Pancreas (tissue), 10 donors: Measurements from ENCODE around the gene CIAO2A. TPM values are rescaled to one million over a fixed set of nuclear protein-coding genes. Genes with fewer than 3 reads are reported as not detected.
"Not testable (repeated sequence)": the region's sequence is repeated elsewhere in the genome, so short reads cannot be mapped to it uniquely, and the experiment has no call there.

Experiments
- ATAC-seq, 4 donors: fragments of 200-7000 bp; cut with Tn5 transposase; one replicate each; pipeline versions ENCODE4 v1.8.0 to v1.9.1; 2020; ENCODE audit warnings: mild to moderate bottlenecking in 4 of 4, moderate library complexity in 4 of 4
- DNase-seq, 6 donors: peaks; one replicate each; pipeline ENCODE4 v3.0.0-alpha.2; 2020
- FAIRE-seq: peaks from 2 replicates; lab custom pipeline; 2012; peaks lifted over from hg19 to GRCh38; lab: Jason Lieb, UNC
- H3K27ac ChIP-seq, 4 donors: fragments of 200-600 bp; sonication (generic); 1 replicate in 3 of 4; 2 replicates in 1 of 4; pipeline versions ENCODE4 v1.5.0 to v1.8.0; 2020
- H3K27me3 ChIP-seq, 4 donors: fragments of 200-600 bp; one replicate each; pipeline ENCODE4 v1.8.0; 2021
- H3K36me3 ChIP-seq, 3 donors: fragments of 200-600 bp; sonication (generic) in 1 of 3; one replicate each; pipeline versions ENCODE4 v1.5.0 to v1.8.0; 2020 to 2021
- H3K4me1 ChIP-seq, 3 donors: fragments of 200-600 bp; one replicate each; pipeline ENCODE4 v1.8.0; 2021
- H3K4me3 ChIP-seq, 4 donors: fragments of 200-600 bp; sonication (generic) in 2 of 4; one replicate each; pipeline versions ENCODE4 v1.5.0 to v1.8.0; 2020 to 2021
- H3K9me3 ChIP-seq, 4 donors: fragments of 200-600 bp; one replicate each; pipeline ENCODE4 v1.8.0; 2021
- WGBS, 2 donors: extraction: QIAGEN DNeasy Blood & Tissue Kit; methylation state at CpG; one replicate each; pipeline ENCODE4 v1.1.7; 2013; 5-methylcytosine and 5-hydroxymethylcytosine counted together
- intact Hi-C, 3 donors: fragments of 100-400 bp; cut with DNase I; formaldehyde crosslinking; loops; one replicate each; pipeline versions ENCODE4 v1.11.1 to v1.14.2; 2022
- polyA plus RNA-seq, 2 donors: library from polyadenylated mRNA; stranded (reverse); fragments of 200-250 nt; gene quantifications; one replicate each; pipeline ENCODE4 v1.2.3, GENCODE V29; 2013
- total RNA-seq, 6 donors: library from RNA; stranded (reverse); fragmentation: NEBNext Ultra II Directional in 4 of 6; extraction: Animal tissue kit (Norgen Biotek cat#: 25700) in 4 of 6; gene quantifications; one replicate each; pipeline versions ENCODE4 v1.2.1 to v1.2.4, GENCODE V29; 2021 to 2023
- TF ChIP-seq, protein P1 (sequence below), 4 donors: fragments of 200-600 bp; sonication (generic) in 3 of 4; IDR thresholded peaks; one replicate each; pipeline versions ENCODE4 v1.5.0 to v1.8.0; 2021; ENCODE audit warnings: antibody characterized with exemption in 4 of 4
- donor health status: healthy with polysubstance abuse.
- donor health status: DM: no; HTN: no; CAD: no; lungs with moderate emphysema.
- donor health status: DM: no; HTN: no; CAD: no.
- donor health status: control.
- donor health status: control.
- donor health status: Bipolar disorder and iron deficiency.
- donor health status: DM: yes; HTN: yes; CAD: no.
- donor health status: DM: no; HTN: no; CAD: no.
- donor health status: DM: no; HTN: no; CAD: no.
- donor health status: DM: yes; HTN: yes; CAD: no.

The CIAO2A gene
- total and polyA plus RNA-seq, 8 donors = 16.0 to 61.2 (median 31.6) TPM

DNA sequence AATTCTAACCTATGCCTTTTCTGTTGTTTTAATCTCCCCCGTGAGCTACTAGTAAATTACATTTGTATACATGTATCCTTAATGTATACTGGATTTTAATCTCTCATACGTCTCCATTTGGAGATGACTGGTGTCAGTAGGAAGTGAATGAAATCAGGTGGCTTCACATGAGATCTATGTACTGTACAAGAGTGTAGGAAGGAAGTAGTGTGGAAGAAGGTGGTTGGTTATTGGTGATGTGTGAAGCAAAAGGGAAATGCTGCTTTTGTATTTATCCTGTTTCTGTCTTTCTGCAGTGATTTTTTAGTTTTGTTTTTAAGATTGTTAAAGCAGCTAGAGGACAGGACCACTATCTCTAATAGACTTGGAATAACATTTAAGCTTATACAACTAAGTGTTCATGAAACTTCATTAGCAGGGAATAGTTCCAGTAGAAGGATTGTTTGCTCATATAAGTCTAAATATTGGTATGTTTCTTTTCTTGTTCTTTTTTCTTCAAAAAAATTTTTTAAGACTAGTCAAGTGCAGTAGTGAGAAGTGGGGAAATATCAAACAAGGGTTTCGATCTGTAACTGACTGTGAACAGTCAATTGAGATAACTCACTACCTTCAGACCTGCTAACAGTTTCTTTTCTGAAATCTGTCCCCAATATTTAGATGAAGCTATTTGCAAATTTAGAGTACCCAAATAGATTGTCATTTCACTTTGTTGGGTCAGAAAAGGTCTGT lies 17.5 kb upstream of the CIAO2A start:
- no peak overlapping the region for H3K4me3 ChIP-seq
- no peaks in the 10 kb centered on the region for H3K27me3 ChIP-seq
- TF ChIP-seq, protein P1, sequence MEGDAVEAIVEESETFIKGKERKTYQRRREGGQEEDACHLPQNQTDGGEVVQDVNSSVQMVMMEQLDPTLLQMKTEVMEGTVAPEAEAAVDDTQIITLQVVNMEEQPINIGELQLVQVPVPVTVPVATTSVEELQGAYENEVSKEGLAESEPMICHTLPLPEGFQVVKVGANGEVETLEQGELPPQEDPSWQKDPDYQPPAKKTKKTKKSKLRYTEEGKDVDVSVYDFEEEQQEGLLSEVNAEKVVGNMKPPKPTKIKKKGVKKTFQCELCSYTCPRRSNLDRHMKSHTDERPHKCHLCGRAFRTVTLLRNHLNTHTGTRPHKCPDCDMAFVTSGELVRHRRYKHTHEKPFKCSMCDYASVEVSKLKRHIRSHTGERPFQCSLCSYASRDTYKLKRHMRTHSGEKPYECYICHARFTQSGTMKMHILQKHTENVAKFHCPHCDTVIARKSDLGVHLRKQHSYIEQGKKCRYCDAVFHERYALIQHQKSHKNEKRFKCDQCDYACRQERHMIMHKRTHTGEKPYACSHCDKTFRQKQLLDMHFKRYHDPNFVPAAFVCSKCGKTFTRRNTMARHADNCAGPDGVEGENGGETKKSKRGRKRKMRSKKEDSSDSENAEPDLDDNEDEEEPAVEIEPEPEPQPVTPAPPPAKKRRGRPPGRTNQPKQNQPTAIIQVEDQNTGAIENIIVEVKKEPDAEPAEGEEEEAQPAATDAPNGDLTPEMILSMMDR (IDR thresholded peaks at IDR 0.05) = no peak
- H3K27ac ChIP-seq = no peak overlapping the region
- DNase-seq (no peak), ATAC-seq (peak in 2 of 4 donors; percentile 33 to 36), FAIRE-seq (no peak)
- H3K9me3 ChIP-seq = no peaks in the 10 kb centered on the region
- intact Hi-C loops = no loop called here
- 67 to 70% methylated on average over 3 of the region's 3 CpGs for WGBS, 2 donors
- peaks cover 6 to 30% (median 9%) of the 10 kb centered on the region in 3 donors for H3K4me1 ChIP-seq
- peaks cover 0 to 25% (median 5%) of the 10 kb centered on the region in 3 donors for H3K36me3 ChIP-seq

DNA sequence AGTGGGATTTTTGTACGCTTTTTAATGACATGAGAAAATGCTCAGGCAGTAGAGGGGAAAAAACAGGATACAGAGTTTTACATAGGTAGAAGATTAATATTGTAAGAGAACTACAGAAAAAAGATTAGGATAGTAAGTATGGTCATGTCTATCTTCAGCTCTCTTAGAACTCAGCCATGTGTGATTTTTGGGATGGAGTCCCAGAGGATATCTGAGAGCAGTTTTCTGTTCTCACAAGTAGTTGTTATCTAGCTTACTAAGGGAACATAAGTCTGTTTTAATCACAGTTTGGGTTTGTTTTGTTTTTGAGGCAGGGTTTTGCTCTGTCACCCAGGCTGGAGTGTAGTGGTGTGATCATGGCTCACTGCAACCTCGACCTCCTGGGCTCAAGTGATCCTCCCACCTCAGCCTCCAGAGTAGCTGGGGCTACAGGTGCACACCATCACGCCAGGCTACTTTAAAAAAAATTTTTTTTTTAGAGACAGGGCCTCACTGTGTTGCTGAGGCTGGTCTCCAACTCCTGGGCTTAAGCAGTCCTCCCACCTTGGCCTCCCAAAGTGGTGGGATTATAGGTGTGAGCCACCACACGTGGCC lies 16.6 kb upstream of the CIAO2A start:
- 93 to 97% methylated on average over 4 of the region's 4 CpGs for WGBS, 2 donors
- peaks cover 0 to 18% (median 3%) of the 10 kb centered on the region in 3 donors for H3K36me3 ChIP-seq
- H3K4me3 ChIP-seq, DNase-seq, intact Hi-C loops, H3K9me3 ChIP-seq, H3K27me3 ChIP-seq, FAIRE-seq, ATAC-seq, H3K27ac ChIP-seq: not testable (repeated sequence)
- peaks cover 7 to 39% (median 18%) of the 10 kb centered on the region in 3 donors for H3K4me1 ChIP-seq

DNA sequence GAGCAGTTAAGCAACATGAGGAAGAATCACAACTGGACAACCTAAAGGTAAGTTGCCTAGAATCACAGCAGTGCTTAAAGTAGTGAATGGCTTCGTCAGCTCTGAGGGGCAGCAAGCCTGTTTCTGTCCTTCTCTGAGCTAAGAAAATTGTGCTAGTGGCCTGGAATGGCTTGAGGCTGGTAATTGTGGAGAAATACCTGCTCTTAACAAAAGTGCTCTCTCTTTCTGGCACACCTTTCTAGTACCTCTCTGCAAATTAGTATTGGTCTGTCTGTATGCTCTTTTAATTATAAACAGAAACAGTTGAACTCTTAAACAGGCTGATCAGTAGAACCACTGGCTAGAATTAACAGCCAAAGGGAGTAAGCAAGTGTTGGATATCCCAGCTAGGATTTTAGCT lies 13.7 kb upstream of the CIAO2A start:
- FAIRE-seq = no peak
- H3K4me1 ChIP-seq = peaks cover 10 to 49% (median 19%) of the 10 kb centered on the region in 3 donors
- H3K36me3 ChIP-seq = no peaks in the 10 kb centered on the region

DNA sequence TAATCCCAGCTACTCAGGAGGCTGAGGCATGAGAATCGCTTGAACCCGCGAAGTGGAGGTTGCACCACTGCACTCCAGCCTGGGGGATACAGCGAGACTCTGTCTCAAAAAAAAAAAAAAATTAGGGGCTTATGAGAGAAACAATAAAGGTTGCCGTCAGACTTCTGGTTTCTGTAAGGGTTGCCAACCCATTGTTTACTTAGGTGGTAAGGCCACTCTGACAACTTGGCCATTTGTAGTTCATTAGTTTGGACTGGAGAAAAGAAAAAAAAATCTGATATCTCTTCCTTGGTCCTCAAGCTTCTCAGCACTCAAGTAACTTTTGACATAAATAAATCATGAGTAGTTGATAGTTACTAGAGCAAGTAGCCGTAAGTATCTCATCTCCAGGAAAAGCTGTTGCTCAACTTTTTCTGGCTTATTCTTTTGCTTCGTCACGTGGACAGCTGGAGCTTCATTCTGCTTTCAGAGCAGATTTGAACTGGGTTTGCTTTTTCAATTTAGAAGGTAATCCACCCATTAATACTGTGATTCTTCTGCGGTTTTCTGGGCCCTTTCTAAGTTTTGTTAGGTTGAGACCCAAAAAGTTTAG lies 11.6 kb upstream of the CIAO2A start:
- FAIRE-seq = no peak
- H3K4me1 ChIP-seq = peaks cover 8 to 41% (median 15%) of the 10 kb centered on the region in 3 donors
- H3K4me3 ChIP-seq = no peak overlapping the region

More for the DNA sequence above, 13.7 kb upstream of the CIAO2A start:
- ATAC-seq (no peak), DNase-seq (no peak)
- TF ChIP-seq, protein P1 (IDR thresholded peaks at IDR 0.05) = no peak
- Histone ChIP-seq H3K4me3 (no peak overlapping the region), H3K9me3 (no peaks in the 10 kb centered on the region), H3K27ac (no peak overlapping the region), H3K27me3 (no peaks in the 10 kb centered on the region)
- 85 to 95% methylated on average over 1 of the region's 1 CpG for WGBS, 2 donors
- intact Hi-C loops = no loop called here

DNA sequence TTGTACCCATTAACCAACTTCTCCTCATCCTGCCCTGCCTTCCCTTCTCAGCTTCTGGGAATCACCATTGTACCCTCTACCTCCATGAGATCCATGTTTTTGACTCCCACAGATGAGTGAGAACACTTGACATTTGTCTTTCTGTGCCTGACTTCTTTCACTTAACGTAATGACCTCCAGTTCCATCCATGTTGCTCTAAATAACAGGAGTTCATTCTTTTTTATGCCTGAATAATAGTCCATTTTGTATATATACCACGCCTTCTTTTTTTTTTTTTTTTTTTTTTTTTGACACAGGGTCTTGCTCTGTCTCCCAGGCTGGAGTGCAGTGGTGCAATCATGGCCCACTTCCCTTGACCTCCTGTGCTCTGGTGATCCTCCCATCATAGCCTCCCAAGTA lies 8.9 kb upstream of the CIAO2A start:
- DNase-seq (no peak), ATAC-seq (no peak), FAIRE-seq (no peak)
- H3K27ac ChIP-seq = no peak overlapping the region
- WGBS, 2 donors = 94 to 99% methylated on average over 2 of the region's 2 CpGs
- TF ChIP-seq, protein P1 (IDR thresholded peaks at IDR 0.05) = no peak
- intact Hi-C loops = no loop called here
- peaks cover 8 to 54% (median 25%) of the 10 kb centered on the region in 3 donors for H3K4me1 ChIP-seq
- H3K9me3 ChIP-seq = no peaks in the 10 kb centered on the region
- H3K4me3 ChIP-seq = no peak overlapping the region
- H3K27me3 ChIP-seq = no peaks in the 10 kb centered on the region
- H3K36me3 ChIP-seq = no peaks in the 10 kb centered on the region

More for the DNA sequence above, 11.6 kb upstream of the CIAO2A start:
- Histone ChIP-seq H3K27ac (peak overlapping the region in 2 of 4 donors; percentile 62 to 78), H3K9me3 (no peaks in the 10 kb centered on the region), H3K27me3 (no peaks in the 10 kb centered on the region), H3K36me3 (no peaks in the 10 kb centered on the region)
- intact Hi-C loops = no loop called here
- TF ChIP-seq, protein P1 (IDR thresholded peaks at IDR 0.05) = no peak
- ATAC-seq (peak; percentile 46 to 82 (median 76)), DNase-seq (no peak)
- WGBS, 2 donors = 60 to 64% methylated on average over 9 of the region's 9 CpGs
